ENCODE measurements around the gene CDH16.
"Not testable (repeated sequence)": the region's sequence is repeated elsewhere in the genome, so short reads cannot be mapped to it uniquely, and the experiment has no call there.

Gene CDH16

GRCh38 chr16:66947302-66948065, 28.8 kb upstream of the CDH16 start:
- peak; percentile 79 for DNase-seq (ENCODE audit: low read depth)

- no peak for DNase-seq (ENCODE audit: low read depth)
Measured at GRCh38 chr16:66946974-66947301, 28.3 kb upstream of the CDH16 start.

- DNase-seq (ENCODE audit: low read depth): no peak
Measured at GRCh38 chr16:66946541-66946940, 27.9 kb upstream of the CDH16 start.

DNA sequence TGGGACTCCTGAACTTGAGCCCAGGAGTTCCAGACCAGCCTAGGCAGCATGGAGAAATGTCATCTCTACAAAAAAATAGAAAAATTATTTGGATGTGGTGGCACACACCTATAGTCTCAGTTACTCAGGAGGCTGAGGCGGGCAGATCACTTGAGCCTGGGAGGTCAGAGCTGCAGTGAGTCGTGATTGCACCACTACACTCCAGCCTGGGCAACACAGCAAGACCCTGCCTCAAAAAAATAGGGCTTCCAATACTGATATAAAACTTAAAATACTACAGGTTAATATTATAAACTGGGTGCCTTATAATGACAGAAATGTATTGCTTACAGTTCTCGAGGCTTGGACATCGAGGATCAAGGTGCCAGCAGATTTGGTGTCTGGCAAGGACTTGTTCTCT, 27.3 kb upstream of the CDH16 start:
- no peak for DNase-seq (ENCODE audit: low read depth)

DNA sequence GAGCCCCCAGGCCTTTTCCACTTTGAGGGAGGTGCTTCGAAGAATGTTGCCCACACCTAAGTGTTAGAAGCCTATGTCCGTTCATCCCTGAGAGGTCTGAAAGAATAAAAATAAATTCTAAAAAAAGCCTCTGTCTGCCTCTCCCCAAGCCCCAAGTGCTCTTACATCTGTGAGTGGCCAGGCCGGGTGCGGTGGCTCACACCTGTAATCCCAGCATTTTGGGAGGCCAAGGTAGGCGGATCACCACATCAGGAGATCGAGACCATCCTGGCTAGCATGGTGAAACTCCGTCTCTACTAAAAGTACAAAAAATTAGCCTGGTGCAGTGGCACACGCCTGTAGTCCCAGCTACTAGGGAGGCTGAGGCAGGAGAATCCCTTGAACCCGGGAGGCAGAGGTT, 26.3 kb upstream of the CDH16 start:
- DNase-seq (ENCODE audit: low read depth): not testable (repeated sequence)

DNA sequence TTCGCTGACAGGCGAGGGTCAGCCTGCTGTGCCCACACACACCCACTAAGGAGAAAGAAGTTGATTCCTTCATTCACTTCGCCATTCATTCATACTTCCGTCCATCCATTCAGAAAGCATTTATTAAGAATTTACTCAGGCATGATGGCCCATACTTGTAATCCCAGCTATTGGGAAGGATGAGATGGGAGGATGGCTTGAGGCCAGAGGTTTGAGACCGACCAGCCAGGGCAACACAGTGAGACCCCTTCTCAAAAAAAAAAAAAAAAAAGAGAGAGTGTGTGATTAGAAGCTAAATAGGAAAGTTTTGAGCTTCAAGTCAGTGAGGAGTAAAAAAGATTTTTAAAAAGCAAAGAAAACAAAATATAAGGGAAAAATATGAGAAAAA, 25.4 kb upstream of the CDH16 start:
- no peak for DNase-seq (ENCODE audit: low read depth)

GRCh38 chr16:66943426-66944053, 24.9 kb upstream of the CDH16 start:
- no peak for DNase-seq (ENCODE audit: low read depth)

DNA sequence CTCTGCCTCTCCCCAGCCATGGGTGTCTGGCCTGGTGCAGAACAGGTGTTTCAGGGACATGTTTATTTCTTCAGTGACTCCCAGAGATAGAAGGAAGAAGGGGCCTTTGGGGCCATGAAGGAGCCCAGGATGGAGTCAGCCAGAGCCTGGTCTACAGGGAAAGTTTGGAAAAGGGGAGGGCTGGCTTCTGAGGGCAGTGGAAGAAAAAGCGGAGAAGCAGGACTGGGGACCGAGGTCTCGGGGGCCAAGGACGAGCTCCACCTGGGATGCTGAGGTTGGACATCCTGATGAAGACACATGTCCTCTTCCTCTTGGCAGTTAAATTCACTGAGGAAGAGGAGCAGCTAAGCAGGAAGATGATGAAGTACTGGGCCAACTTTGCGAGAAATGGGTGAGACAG, 24.3 kb upstream of the CDH16 start:
- DNase-seq (ENCODE audit: low read depth): no peak

DNA sequence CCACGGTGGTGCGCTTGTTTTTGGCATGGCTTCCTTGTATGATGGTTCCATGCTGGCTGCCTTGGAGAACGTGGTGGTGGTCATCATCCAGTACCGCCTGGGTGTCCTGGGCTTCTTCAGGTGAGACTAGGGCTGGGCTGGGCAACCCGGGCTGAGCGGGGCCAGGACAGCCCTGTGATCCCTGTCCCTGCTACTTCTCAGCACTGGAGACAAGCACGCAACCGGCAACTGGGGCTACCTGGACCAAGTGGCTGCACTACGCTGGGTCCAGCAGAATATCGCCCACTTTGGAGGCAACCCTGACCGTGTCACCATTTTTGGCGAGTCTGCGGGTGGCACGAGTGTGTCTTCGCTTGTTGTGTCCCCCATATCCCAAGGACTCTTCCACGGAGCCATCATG, 21.6 kb upstream of the CDH16 start:
- DNase-seq (ENCODE audit: low read depth): no peak

DNA sequence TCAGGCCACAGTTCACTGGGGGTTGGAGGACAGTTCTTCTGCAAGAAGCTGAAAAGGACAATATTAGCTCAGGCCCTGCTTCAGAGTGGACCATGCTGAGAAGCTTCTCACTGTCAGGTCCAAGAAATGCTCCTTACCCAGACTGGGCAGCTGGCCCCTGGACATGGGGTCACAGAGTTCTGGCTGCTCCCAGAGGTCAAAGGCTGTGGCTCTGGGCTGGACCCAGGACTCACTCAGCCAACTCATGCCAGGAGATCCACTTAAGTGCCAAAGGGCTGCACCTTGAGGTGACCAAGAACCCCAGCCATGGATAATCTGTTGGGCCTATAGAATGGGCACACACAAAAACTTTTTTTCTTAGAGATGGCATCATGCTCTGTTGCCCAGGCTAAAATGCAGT, 20.7 kb upstream of the CDH16 start:
- DNase-seq (ENCODE audit: low read depth): no peak

DNA sequence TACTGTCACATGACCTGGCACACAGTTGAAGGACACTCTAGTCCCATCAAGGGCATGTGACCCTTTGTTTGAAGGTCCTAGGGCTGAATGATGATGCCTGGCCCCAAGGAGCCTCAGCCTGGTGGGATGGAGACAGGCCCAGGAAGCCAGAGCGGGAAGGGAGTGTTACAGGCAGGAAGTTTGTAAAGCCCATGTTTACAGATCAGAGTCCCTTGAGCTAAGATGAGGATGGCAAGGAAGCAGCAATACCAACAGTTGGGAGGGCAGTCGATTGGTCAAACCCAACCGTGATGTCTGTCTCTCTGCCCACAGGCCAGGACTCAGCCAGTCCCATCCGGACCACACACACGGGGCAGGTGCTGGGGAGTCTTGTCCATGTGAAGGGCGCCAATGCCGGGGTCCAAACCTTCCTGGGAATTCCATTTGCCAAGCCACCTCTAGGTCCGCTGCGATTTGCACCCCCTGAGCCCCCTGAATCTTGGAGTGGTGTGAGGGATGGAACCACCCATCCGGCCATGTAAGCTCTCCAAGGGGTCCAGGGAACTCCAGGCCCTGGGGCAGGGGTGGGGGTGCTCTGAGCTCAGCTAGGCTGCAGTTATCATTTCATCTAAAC, 19.1 kb upstream of the CDH16 start:
- no peak for DNase-seq (ENCODE audit: low read depth)

- DNase-seq (ENCODE audit: low read depth): no peak
Measured at GRCh38 chr16:66936889-66937554, 18.3 kb upstream of the CDH16 start.

DNA sequence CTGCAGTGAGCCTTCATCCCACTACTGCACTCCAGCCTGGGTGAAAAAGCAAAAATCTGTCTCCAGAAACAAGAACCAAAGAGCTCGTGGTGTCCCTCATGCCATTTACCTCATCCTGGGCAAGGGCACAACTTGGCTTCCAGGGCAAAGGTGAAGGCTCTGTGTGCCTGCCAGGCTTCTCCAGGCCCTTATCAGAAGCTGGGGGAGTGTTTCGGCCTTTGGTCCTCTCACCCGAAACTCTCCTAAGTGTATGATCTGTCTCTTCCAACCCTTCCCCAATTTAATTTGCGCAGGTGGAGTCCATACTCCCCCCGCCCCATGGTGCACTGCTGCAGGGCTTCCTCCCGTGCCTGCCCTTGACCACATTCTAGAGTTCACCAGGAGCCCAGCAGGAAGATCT, 17.8 kb upstream of the CDH16 start:
- DNase-seq (ENCODE audit: low read depth): no peak

DNA sequence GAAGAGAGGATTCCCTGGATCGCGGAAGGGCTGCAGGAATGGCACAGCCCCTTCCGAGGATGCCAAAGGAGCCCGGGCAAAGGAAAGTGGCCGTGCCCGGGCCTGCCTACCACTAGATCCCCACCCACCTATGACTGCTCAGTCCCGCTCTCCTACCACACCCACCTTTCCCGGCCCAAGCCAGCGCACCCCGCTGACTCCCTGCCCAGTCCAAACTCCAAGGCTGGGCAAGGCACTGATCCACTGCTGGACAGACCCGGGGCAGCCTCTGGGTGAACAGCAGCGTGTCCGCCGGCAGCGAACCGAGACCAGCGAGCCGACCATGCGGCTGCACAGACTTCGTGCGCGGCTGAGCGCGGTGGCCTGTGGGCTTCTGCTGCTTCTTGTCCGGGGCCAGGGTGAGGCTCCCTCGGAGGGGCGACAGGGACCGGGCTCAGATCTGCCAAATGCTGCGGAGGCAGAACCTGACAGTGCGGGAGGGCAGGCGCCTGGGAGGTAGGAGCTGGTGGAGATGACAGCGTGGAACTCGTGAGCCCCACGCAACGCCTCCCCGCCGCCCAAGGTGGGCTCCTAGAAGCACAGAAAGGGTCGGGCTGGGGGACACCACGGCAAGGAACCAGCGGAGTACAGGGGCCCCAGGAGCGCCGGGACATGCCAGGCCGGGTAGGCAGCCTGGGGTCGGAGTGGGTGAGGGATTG, 16.8 kb upstream of the CDH16 start, which contains the start of gene CES2:
CES2 (plus strand) TSS at position 203 of the 698 bp plus-strand sequence; CDS start at position 323, 120 bp downstream.
- DNase-seq (ENCODE audit: low read depth): no peak

DNA sequence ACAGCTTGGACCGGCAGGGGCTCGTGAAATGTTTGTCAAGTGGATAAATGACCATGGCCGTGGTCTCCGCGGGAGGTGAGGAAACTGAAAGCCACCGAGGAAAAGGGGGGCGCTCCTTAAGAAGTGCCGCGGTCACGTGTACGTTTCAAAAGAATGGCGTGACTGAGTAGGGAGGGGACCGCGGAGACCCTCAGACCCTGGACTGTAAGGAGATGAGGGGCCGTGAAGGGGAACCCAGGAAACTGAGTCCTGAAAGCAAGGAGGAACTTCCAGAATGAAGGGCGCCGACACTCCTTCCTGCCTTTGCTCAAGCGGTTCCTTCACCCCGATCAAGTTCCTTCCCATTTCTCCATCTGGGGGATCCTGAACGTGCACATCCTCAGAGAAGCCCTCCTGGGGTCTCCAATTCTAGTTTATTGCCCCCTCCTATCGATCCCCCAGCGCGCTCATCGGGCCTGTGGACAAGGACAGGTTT, 16.2 kb upstream of the CDH16 start:
- DNase-seq (ENCODE audit: low read depth): not testable (repeated sequence)

DNA sequence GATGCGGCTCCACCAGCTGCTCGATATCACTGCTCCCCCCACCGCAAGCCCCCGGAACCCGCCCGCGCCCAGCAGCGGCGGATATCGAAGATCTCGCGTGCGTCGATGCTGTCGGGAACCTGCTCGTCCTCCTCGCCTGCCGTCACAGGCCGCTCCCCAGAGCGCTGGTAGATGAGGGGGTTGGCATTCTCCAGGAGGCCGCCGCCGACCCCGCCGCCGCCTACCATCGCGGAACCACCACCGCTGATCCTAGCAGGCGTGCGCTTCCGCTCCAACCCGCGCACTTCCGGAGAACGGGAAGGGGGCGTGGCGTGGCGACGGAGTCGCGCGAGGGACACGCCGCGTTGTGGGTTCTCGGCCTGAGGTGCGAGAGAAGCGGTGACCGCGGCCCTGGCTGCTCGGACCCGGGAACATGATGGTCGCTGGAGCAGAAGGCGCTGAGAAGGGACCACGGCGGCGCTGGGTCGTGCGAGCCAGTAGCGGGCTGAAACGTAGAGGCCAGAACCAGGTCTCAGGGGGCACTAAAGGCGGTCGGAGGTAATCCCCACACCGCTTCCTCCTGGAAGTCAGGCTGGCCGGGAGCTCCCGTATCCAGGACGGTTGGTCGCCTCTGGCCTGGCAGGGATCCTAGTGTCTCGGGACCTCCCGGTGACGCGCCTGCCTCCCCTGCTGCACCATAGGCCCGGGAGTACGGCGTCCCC, 15.6 kb upstream of the CDH16 start, which contains the start of gene CIAO2B:
CIAO2B (minus strand) TSS at position 265 of the 701 bp plus-strand sequence; CDS start at position 227, 38 bp downstream.
- peak; percentile 25 for DNase-seq (ENCODE audit: low read depth)

DNA sequence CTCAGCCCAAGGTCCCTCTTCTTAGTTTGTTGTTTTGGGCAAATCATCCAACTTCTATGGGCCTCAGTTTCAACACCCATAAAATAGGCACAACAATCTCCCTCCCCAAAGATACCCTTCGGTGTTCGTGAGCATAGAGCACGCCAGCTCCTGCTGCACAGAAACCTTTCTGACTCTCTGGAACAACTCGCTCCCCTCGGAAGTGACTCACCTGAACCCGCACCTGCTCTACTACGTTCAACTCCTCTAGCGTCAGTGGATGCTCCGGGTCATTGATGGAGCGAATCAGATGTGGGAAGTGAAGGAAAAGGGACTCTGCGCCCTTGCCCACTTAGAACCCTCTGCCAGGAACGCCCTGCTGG, 15.1 kb upstream of the CDH16 start:
- DNase-seq (ENCODE audit: low read depth): no peak

DNA sequence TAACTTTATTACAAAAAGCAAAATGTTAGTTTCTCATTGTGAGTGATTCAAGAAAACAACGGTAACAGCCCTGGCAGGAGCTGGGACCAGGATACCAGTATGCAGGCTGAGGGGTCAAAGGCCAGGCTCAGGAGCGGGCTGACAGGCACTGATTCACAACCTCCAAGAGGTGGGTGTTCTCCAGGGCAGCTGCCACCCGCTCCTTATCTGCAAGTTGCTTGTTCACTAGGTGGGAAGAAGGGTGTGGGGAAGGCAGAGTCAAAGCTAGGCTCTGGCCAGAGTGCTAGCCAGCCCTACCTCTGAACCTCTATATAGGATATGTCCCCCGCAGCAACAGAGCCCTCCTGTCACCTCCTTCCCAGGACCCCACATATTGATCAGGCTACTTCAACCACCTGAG, 13.4 kb upstream of the CDH16 start:
- no peak for DNase-seq (ENCODE audit: low read depth)

- no peak for DNase-seq (ENCODE audit: low read depth)
Measured at GRCh38 chr16:66931665-66932064, 13.0 kb upstream of the CDH16 start.

DNA sequence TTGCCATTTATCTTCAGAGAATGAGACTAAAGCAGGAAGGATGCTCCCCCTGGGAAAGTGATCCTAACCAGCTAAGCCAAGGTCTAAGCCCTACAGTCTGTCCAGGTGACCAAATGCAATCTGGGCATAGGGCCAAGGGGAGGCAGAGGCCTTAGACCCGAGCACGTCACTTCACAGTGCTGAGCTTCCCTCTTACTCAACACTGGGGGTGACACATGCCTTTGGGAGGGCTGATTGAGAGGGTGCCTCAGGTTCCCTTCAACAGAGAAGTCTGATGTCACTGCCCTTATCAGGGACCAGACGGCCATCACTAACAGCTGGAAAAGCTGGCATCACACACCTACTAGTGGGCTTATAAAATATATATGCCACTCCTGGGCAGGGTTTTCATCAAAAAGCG, 11.5 kb upstream of the CDH16 start:
- DNase-seq (ENCODE audit: low read depth): peak; percentile 74

DNA sequence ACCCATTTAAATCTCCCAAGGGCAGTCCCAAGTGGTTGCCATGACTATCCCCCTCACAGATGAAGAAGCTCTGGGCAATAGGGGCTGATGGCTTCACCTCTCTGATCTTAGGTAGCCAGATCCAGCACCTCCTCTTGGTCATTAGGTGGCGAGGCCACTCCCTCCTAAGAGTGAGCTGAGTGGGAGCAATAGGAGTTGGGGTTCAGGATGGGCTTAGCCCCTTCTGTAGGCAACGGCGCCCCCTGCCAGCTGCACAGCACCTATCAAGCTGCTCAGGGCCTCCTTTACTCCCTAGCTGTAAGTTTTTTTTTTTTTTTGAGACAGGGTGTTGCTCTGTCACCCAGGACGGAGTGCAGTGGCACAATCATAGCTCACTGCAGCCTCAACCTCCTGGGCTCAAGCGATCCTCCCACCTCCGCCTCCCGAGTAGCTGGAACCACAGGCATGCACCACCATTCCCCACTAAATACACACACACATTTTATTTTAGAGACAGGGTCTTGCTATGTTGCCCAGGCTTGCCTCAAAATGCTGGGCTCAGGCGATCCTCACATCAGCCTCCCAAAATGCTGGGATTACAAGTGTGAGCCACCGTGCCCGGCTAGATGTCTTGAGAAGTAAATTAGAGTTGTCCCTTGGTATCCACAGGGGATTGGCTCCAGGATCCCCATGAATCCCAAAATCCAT, 10.2 kb upstream of the CDH16 start:
- DNase-seq (ENCODE audit: low read depth): no peak
